ENCODE data around the gene SMPX.

The SMPX gene

DNA sequence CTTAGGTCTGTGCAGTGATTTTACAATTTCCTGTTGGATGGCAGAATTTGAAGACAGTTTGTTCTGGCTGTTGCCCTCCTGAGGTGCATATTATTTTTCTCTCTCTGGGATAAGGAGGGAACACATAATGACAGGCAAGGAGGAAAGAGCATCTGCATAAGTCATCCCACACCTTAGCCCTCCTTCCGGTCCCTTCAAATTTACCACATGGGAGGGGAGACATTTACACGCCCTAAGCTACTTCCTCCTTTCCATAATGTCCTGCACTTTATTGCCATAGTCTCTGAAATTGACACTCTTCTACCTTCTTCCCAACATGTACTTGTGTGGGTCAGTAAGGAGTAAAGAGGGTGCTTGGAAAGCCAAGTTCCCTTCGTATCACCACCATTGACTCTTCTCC is 13.9 kb downstream of the SMPX start:
- Histone ChIP-seq H3K27me3 (ENCODE audit: insufficient read depth, low read length) (no peaks in the 10 kb centered on the region), H3K9me3 (ENCODE audit: low read length) (no peaks in the 10 kb centered on the region), H3K4me3 (ENCODE audit: low read depth, low read length, poor library complexity, severe bottlenecking) (no peak overlapping the region), H3K4me2 (ENCODE audit: low read length) (no peak overlapping the region), H3K79me2 (ENCODE audit: insufficient read depth, low read length) (no peaks in the 10 kb centered on the region), H2AFZ (ENCODE audit: low read length) (no peak overlapping the region), H3K9ac (ENCODE audit: low read length) (no peak overlapping the region), H3K27ac (ENCODE audit: low read depth, low read length, poor library complexity, severe bottlenecking) (no peak overlapping the region), H3F3A (ENCODE audit: insufficient read depth, low read length) (no peaks in the 10 kb centered on the region), H3K9me2 (ENCODE audit: low read depth, low read length) (no peaks in the 10 kb centered on the region), H3K4me1 (ENCODE audit: insufficient read depth, low read length, severe bottlenecking) (no peaks in the 10 kb centered on the region), H3K36me3 (ENCODE audit: insufficient read depth, low read length) (no peaks in the 10 kb centered on the region), H4K20me1 (ENCODE audit: insufficient read depth, low read length) (no peaks in the 10 kb centered on the region)
- TF ChIP-seq, protein P1, sequence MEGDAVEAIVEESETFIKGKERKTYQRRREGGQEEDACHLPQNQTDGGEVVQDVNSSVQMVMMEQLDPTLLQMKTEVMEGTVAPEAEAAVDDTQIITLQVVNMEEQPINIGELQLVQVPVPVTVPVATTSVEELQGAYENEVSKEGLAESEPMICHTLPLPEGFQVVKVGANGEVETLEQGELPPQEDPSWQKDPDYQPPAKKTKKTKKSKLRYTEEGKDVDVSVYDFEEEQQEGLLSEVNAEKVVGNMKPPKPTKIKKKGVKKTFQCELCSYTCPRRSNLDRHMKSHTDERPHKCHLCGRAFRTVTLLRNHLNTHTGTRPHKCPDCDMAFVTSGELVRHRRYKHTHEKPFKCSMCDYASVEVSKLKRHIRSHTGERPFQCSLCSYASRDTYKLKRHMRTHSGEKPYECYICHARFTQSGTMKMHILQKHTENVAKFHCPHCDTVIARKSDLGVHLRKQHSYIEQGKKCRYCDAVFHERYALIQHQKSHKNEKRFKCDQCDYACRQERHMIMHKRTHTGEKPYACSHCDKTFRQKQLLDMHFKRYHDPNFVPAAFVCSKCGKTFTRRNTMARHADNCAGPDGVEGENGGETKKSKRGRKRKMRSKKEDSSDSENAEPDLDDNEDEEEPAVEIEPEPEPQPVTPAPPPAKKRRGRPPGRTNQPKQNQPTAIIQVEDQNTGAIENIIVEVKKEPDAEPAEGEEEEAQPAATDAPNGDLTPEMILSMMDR (IDR thresholded peaks at IDR 0.05; ENCODE audit: low read length), result no peak
- no peak for TF ChIP-seq EZH2 (IDR thresholded peaks at IDR 0.05; ENCODE audit: borderline replicate concordance, low read length)

- TF ChIP-seq EZH2 (IDR thresholded peaks at IDR 0.05; ENCODE audit: borderline replicate concordance, low read length), result no peak
- TF ChIP-seq, protein P1 (IDR thresholded peaks at IDR 0.05; ENCODE audit: low read length), result no peak
- Histone ChIP-seq H4K20me1 (ENCODE audit: insufficient read depth, low read length) (no peaks in the 10 kb centered on the region), H3K4me2 (ENCODE audit: low read length) (no peak overlapping the region), H3K27me3 (ENCODE audit: insufficient read depth, low read length) (no peaks in the 10 kb centered on the region), H3K9ac (ENCODE audit: low read length) (no peak overlapping the region), H3K9me2 (ENCODE audit: low read depth, low read length) (no peaks in the 10 kb centered on the region), H3K27ac (ENCODE audit: low read depth, low read length, poor library complexity, severe bottlenecking) (no peak overlapping the region), H3K4me3 (ENCODE audit: low read depth, low read length, poor library complexity, severe bottlenecking) (no peak overlapping the region), H3F3A (ENCODE audit: insufficient read depth, low read length) (no peaks in the 10 kb centered on the region), H3K4me1 (ENCODE audit: insufficient read depth, low read length, severe bottlenecking) (no peaks in the 10 kb centered on the region), H3K9me3 (ENCODE audit: low read length) (no peaks in the 10 kb centered on the region), H3K36me3 (ENCODE audit: insufficient read depth, low read length) (no peaks in the 10 kb centered on the region), H2AFZ (ENCODE audit: low read length) (no peak overlapping the region), H3K79me2 (ENCODE audit: insufficient read depth, low read length) (no peaks in the 10 kb centered on the region)
Measured at GRCh38 chrX:21741869-21742701, 15.8 kb downstream of the SMPX start.

DNA sequence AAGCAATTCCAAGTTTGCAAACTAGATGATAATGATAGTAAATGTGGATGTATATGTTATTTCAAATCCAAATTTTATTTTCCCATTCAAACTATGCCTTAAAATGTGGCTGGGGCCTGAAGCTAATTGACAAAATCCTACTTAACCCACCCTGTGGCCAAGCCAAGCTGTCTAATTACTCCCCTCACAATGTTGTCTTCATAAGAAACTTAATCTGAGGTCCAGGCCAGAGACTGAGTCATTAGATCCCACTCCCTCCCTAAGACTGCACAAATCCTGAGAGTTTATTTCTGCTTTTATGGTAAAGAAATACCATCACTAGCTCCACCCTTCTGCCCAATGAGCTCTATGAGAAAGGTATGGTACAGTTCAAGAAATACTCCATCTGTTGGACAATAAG is 16.6 kb downstream of the SMPX start:
- H3K27ac ChIP-seq (ENCODE audit: low read depth, low read length, poor library complexity, severe bottlenecking), result no peak overlapping the region
- H3K36me3 ChIP-seq (ENCODE audit: insufficient read depth, low read length), result no peaks in the 10 kb centered on the region
- no peak overlapping the region for H3K4me2 ChIP-seq (ENCODE audit: low read length)
- H3K4me1 ChIP-seq (ENCODE audit: insufficient read depth, low read length, severe bottlenecking), result no peaks in the 10 kb centered on the region
- H4K20me1 ChIP-seq (ENCODE audit: insufficient read depth, low read length), result no peaks in the 10 kb centered on the region
- H3K9ac ChIP-seq (ENCODE audit: low read length), result no peak overlapping the region
- H3K4me3 ChIP-seq (ENCODE audit: low read depth, low read length, poor library complexity, severe bottlenecking), result no peak overlapping the region
- no peaks in the 10 kb centered on the region for H3K79me2 ChIP-seq (ENCODE audit: insufficient read depth, low read length)
- no peaks in the 10 kb centered on the region for H3F3A ChIP-seq (ENCODE audit: insufficient read depth, low read length)
- no peaks in the 10 kb centered on the region for H3K27me3 ChIP-seq (ENCODE audit: insufficient read depth, low read length)
- TF ChIP-seq EZH2 (IDR thresholded peaks at IDR 0.05; ENCODE audit: borderline replicate concordance, low read length), result no peak
- TF ChIP-seq, protein P1 (IDR thresholded peaks at IDR 0.05; ENCODE audit: low read length), result no peak
- H3K9me2 ChIP-seq (ENCODE audit: low read depth, low read length), result no peaks in the 10 kb centered on the region
- no peaks in the 10 kb centered on the region for H3K9me3 ChIP-seq (ENCODE audit: low read length)
- no peak overlapping the region for H2AFZ ChIP-seq (ENCODE audit: low read length)

All from OCI-LY1 (cell line).